T-helper 1 cell (primary cell): Measurements from ENCODE around the gene COG7.
"Not testable (repeated sequence)": the region's sequence is repeated elsewhere in the genome, so short reads cannot be mapped to it uniquely, and the experiment has no call there.

Experiments used
- DNase-seq, 5 donors: peaks; one replicate each; pipeline ENCODE4 v3.0.0-alpha.2; 2012 to 2020

The COG7 gene

GRCh38 chr16:23382279-23382678 lies 70.7 kb downstream of the COG7 start:
- DNase-seq = no peak

DNA sequence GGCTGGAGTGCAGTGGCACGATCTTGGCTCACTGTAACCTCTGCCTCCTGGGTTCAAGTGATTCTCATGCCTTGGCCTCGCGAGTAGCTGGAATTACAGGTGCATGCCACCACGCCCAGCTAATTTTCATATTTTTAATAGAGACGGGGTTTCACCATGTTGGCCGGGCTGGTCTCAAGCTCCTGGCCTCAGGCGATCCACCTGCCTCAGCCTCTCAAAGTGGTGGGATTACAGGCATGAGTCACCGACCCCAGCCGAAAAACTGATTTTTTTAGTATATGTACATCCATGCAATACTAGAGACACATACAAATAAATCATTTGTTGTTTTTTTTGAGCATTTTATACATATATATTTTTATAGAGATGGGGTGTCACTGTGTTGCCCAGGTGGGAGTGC lies 71.3 kb downstream of the COG7 start:
- DNase-seq = not testable (repeated sequence)

- no peak for DNase-seq
These were observed 72.5 kb downstream of the COG7 start for GRCh38 chr16:23380501-23380951.

DNA sequence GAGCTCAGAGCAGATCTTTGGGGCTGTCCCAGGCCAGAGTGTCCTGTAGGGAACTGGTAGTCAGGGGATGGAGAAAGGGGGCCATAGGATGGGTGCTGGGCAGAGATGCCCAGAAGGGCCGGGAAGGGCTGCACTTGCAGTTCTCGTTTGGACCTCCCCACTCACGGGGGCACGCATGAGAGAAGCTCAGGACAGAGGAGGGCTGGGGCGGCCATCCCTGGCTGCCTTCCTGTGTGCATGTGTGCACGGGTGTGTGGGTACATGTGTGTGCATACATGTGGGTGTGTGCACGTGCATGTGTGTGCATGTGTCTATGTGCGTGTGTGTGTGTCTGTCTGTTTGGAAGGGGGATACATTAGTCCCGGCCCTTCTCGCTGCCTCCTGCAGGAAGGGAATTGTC lies 73.3 kb downstream of the COG7 start:
- DNase-seq = no peak

DNA sequence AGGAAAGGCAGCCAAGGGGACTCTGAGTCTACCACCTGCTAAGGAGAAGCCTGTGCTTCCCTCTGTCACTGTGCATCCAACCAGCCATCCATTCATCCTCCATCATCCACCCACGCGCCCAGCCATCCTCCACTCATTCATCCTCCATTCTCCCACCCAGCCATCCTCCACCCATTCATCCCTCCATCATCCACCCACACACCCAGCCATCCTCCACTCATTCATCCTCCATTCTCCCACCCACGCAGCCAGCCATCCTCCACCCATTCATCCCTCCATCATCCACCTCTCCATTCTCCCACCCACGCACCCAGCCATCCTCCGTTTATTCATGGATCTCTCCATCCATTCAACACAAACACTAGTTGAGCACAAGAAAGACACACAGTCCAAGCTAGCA lies 74.1 kb downstream of the COG7 start:
- no peak for DNase-seq

DNA sequence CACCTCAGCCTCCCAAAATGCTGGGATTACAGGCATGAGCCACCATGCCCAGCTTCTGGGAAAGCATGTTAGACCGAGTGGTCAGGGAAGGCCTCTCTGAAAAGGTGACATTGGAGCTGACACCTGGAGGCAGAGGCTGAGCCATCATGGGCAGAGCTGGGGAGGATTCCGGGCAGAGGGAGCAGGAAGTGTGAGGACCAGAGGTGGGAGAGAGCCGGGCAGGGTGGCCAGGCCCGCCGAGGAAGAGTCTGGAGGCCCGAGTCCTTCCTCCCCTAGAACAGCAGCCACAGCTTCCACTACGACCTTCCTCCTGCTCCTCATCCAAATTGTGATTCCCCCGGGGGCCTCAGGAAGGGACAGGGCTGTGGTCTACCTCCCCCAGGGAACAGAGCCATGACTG lies 74.7 kb downstream of the COG7 start:
- DNase-seq = no peak

GRCh38 chr16:23377071-23377931 lies 75.7 kb downstream of the COG7 start:
- DNase-seq = no peak

DNA sequence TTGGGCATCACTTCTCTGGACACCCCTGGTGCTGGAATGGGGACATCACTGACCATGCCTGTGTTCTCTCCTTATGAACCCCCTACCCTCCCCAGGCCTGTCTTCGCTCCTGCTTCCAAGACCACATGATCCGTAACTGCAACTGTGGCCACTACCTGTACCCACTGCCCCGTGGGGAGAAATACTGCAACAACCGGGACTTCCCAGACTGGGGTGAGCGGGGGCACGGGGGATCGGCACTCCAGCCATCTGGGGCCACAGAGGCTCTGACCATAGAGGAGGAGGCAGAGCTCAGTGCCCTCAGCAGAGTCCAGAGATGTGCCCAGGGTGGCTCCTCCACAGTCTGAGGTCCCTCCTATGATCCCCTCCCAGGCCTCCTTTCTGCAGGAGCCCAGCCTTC lies 77.3 kb downstream of the COG7 start:
- DNase-seq = no peak

DNA sequence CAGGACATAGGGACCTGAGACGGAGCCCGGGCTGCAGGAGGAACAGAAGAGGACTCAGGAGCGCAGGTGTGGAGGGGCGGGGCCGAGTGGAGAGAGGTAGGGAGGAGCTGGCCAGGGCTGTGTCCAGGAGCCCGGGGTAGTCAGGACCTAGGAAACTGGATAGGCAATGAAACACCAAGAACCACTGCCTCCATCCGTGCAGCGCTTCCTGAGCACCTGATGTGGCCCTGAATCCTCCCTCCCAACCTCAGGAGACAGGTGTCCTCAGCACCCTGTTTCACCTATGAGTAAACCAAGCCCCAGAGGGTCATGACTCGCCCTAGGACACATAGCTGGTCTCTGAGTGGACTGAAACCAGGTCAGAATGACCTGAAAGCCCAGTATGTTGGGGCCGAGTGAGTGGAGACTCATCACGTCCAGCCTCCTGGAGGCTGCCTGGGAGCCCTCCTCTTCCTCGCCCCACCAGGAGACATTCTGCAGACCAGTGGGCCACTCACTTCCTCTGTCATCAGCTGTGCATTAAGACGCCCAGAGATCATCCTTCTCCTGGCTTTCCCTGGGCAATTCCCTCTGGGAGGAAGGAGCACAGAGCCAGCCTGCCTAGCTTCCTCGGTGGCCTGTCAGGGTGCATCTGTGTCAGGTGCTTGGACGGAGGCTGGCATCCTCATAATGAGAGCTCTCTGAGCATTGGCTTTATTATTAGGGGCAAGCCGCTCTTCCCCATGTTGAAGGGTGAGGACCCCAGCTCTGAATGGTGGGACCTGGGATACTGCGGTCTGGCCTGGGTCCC lies 78.1 kb downstream of the COG7 start:
- no peak for DNase-seq

- no peak for DNase-seq
These were observed 79.4 kb downstream of the COG7 start for GRCh38 chr16:23373436-23374219.

DNA sequence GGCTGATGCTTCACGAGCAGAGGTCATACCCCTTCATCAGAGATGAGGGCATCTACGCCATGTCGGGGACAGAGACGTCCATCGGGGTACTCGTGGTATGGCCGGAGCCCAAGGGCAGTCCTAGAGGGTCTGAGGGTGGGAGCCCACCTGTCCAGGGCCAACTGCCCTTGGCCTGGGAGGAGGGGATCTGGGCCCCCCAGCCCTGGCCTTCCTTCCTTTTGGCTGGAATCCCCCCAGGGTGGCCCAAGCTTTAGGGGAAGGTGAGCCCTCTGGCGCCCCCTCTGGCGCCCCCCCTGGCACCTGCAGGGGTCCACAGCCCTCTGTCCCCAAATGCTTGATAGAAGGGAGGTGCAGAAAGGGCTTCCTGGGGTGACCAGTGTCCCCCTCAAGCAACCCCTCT lies 81.6 kb downstream of the COG7 start:
- no peak for DNase-seq

GRCh38 chr16:23369416-23369815 lies 83.6 kb downstream of the COG7 start:
- DNase-seq = no peak

GRCh38 chr16:23368469-23368868 lies 84.5 kb downstream of the COG7 start:
- no peak for DNase-seq

- DNase-seq = no peak
These were observed 85.0 kb downstream of the COG7 start for GRCh38 chr16:23367988-23368387.

GRCh38 chr16:23367564-23367963 lies 85.4 kb downstream of the COG7 start:
- DNase-seq = no peak

DNA sequence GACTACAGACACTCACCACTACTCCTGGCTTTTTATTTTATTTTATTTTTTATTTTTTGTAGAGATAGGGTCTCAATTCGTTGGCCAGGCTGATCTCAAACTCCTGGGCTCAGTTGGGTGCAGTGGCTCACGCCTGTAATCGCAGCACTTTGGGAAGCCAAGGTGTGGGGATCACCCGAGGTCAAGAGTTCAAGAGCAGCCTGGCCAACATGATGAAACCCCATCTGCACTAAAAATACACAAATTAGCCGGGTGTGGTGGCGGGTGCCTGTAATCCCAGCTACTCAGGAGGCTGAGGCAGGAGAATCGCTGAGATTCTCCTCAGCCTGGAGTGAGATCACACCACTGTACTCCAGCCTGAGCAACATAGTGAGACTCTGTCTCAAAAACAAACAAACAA lies 86.6 kb downstream of the COG7 start:
- not testable (repeated sequence) for DNase-seq

DNA sequence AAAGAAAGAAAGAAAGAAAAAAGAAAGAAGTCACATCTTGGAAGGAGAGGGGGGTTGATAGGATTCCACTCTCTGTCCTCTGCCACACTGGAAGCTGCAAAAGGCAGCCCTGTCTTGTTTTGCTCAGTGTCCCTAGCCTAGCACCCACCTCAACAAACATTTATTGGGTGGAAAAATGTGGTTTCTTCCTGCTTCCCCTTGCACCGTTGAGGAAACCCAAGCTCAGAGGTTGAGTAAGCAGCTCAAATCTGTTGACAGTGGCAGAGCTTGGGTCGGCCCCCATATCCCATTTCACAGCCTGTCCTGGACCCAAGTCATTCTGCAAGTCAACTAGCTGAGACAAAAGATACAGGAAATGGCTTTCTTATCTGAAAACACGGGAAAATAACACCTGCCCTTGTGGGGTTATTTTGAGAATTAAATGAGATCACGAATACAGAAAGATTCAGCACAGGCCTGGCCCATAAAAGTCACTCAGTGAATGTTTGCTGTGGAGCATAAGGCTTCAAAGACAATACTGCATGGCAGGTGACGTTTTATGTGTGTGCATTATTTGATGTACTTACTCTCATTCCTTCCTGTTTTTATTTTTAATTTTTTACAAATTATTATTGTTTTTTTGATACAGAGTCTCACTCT lies 87.3 kb downstream of the COG7 start:
- no peak for DNase-seq

GRCh38 chr16:23362460-23363317 lies 90.3 kb downstream of the COG7 start:
- DNase-seq = no peak

GRCh38 chr16:23359092-23359760 lies 93.8 kb downstream of the COG7 start:
- DNase-seq = no peak

DNA sequence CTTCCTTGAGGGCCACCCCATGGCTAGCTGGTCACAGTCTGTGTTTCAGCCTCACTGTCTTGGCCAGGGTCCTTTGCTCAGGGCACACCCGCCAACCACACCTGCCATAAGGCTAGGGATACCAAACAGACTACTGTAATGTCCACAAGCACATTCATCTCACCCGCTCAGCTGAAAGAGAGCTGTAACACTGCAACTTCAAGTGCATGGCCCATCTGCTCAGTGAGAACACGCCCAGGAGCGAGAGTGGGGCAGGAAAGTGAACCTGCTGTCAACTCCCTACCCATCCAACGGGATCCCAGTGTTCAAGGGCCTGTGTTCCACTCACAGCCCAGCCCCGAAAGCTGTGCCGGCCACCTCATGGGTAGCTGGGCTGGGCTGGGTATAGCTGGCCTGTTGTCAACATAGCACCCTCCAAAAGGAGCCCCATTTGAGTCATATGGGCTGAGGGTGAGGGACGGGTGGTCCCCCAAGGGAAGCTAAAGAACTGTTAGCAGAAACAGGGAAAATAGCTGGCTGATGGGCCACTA lies 95.2 kb downstream of the COG7 start:
- DNase-seq = no peak

DNA sequence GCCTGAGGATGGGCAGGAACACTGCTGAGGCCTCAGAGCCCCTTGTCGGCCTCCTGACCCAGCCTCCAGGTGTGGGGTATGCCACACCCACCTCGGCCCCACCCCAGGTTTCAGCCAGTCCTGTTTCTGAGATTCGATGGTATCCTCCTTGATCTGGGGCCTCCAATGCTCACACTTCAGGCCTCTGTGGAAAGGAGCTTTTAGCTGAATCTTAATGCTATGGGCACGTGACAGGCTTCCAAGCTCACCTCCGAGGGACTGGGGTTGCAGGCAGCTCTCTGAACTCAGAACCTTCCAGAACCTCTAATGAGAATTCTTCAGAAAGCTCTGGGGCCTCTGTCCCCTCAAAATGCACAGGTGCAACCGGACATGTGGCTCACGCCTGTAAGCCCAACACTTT lies 96.0 kb downstream of the COG7 start:
- no peak for DNase-seq
